ENCODE measurements around the gene DPT.
"Not testable (repeated sequence)": the region's sequence is repeated elsewhere in the genome, so short reads cannot be mapped to it uniquely, and the experiment has no call there.

DPT gene

GRCh38 chr1:168728473-168729404, at the start of gene DPT:
Gene DPT (minus strand): TSS chr1:168729206. CDS start chr1:168729174, 32 bp downstream.
- H3K9me3 ChIP-seq (ENCODE audit: control insufficient read depth, low read depth, low read length), result no peaks in the 10 kb centered on the region
- H3K9ac ChIP-seq (ENCODE audit: low read length), result no peak within 1 kb of the TSS
- H3K36me3 ChIP-seq (ENCODE audit: control insufficient read depth, low read depth, low read length), result no peaks in the 10 kb centered on the region
- H3K27ac ChIP-seq (ENCODE audit: low read length), result no peak within 1 kb of the TSS
- H3K4me3 ChIP-seq (ENCODE audit: low read length), result no peak within 1 kb of the TSS
- no peaks in the 10 kb centered on the region for H3K4me1 ChIP-seq (ENCODE audit: control insufficient read depth, low read depth, low read length)
- no peaks in the 10 kb centered on the region for H3K27me3 ChIP-seq (ENCODE audit: control insufficient read depth, insufficient read depth, low read length)

DNA sequence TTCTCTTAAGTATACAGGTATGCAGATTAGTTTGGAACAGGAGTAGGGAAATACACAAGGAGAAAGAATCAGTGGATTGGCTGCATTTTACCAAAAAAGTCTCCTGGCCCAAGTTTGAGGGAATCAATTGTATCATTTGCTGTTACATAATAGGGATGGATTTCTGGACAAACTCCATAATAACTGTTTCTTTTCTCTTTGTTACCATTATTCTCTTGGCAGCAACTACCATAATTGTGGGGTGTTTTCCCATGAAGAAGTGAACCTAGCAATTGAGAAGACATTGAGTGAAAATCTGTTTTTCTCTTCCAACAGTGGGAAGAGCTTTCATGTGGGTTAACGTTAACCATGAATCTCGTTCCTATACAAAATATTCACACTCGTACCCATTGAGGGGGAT, 46.4 kb upstream of the DPT start:
- H3K4me1 ChIP-seq (ENCODE audit: control insufficient read depth, low read depth, low read length), result no peaks in the 10 kb centered on the region
- H3K27me3 ChIP-seq (ENCODE audit: control insufficient read depth, insufficient read depth, low read length), result no peaks in the 10 kb centered on the region
- no peak overlapping the region for H3K4me3 ChIP-seq (ENCODE audit: low read length)
- H3K27ac ChIP-seq (ENCODE audit: low read length), result no peak overlapping the region
- no peaks in the 10 kb centered on the region for H3K9me3 ChIP-seq (ENCODE audit: control insufficient read depth, low read depth, low read length)
- no peaks in the 10 kb centered on the region for H3K36me3 ChIP-seq (ENCODE audit: control insufficient read depth, low read depth, low read length)
- no peak overlapping the region for H3K9ac ChIP-seq (ENCODE audit: low read length)

- H3K27me3 ChIP-seq (ENCODE audit: control insufficient read depth, insufficient read depth, low read length), result no peaks in the 10 kb centered on the region
- H3K9ac ChIP-seq (ENCODE audit: low read length), result no peak overlapping the region
- no peaks in the 10 kb centered on the region for H3K9me3 ChIP-seq (ENCODE audit: control insufficient read depth, low read depth, low read length)
- H3K27ac ChIP-seq (ENCODE audit: low read length), result no peak overlapping the region
- no peaks in the 10 kb centered on the region for H3K36me3 ChIP-seq (ENCODE audit: control insufficient read depth, low read depth, low read length)
- no peaks in the 10 kb centered on the region for H3K4me1 ChIP-seq (ENCODE audit: control insufficient read depth, low read depth, low read length)
- H3K4me3 ChIP-seq (ENCODE audit: low read length), result no peak overlapping the region
These were observed 45.2 kb upstream of the DPT start for GRCh38 chr1:168774241-168774640.

DNA sequence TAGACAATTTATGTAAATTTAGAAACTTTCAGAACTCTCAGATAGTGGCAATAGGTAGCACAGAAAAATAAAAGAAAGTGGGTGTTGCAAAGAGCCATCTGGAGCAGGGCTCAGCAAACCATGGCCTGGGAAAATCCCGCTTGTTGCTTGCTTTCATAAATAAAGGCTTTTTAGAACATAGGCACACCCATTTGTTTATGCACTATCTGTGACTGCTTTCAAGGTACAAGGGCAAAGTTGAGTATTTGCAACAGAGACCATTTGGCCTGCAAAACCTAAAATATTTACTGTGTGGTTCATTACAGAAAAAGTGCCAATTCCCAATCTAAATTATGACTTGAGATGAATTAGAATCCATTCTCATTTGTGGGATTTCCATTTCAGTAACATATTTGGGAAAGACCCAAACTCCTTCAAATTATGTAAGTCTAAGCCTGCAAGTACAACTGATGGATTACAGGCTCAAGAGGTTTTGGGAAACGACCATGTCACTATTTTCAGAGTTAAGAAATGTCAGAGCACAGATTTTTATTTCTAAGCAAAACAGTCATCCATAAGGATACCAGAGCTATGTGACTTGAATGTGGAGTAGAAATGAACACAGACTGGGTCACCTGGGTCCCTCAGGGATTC, 43.5 kb upstream of the DPT start:
- Histone ChIP-seq H3K36me3 (ENCODE audit: control insufficient read depth, low read depth, low read length) (no peaks in the 10 kb centered on the region), H3K27ac (ENCODE audit: low read length) (no peak overlapping the region), H3K9ac (ENCODE audit: low read length) (no peak overlapping the region), H3K27me3 (ENCODE audit: control insufficient read depth, insufficient read depth, low read length) (no peaks in the 10 kb centered on the region), H3K4me1 (ENCODE audit: control insufficient read depth, low read depth, low read length) (no peaks in the 10 kb centered on the region), H3K9me3 (ENCODE audit: control insufficient read depth, low read depth, low read length) (no peaks in the 10 kb centered on the region), H3K4me3 (ENCODE audit: low read length) (no peak overlapping the region)

DNA sequence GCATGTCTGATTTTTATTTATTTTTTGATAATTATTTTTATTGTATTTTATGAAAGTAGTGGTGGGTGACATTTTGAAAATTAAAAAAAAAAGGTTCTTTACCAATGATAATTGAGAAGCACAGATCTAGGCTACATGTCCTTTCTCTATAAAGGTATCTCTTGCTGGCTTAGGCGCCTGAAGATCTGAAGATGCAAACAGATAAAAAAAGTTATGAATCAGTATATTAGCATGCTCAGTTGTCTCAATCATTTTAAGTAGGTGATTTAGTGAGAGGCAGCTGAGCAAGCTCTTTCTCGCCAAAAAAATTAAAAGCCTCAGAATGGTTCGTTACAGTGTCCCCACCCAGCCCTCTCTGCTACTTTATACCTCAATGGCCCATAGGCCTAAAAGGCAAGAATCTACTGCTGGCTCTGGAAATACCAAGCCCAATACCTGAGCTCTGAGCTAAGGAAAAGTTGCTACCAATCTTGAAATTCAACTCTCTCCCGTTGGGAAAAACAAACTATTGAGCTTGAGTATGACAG, 42.2 kb upstream of the DPT start:
- Histone ChIP-seq H3K27ac (ENCODE audit: low read length) (no peak overlapping the region), H3K27me3 (ENCODE audit: control insufficient read depth, insufficient read depth, low read length) (no peaks in the 10 kb centered on the region), H3K36me3 (ENCODE audit: control insufficient read depth, low read depth, low read length) (no peaks in the 10 kb centered on the region), H3K4me3 (ENCODE audit: low read length) (no peak overlapping the region), H3K4me1 (ENCODE audit: control insufficient read depth, low read depth, low read length) (no peaks in the 10 kb centered on the region), H3K9me3 (ENCODE audit: control insufficient read depth, low read depth, low read length) (no peaks in the 10 kb centered on the region), H3K9ac (ENCODE audit: low read length) (no peak overlapping the region)

GRCh38 chr1:168769893-168770292, 40.9 kb upstream of the DPT start:
- H3K36me3 ChIP-seq (ENCODE audit: control insufficient read depth, low read depth, low read length); H3K27ac ChIP-seq (ENCODE audit: low read length); H3K4me1 ChIP-seq (ENCODE audit: control insufficient read depth, low read depth, low read length); H3K4me3 ChIP-seq (ENCODE audit: low read length); H3K9me3 ChIP-seq (ENCODE audit: control insufficient read depth, low read depth, low read length); H3K27me3 ChIP-seq (ENCODE audit: control insufficient read depth, insufficient read depth, low read length); H3K9ac ChIP-seq (ENCODE audit: low read length): not testable (repeated sequence)

- no peak overlapping the region for H3K27ac ChIP-seq (ENCODE audit: low read length)
- H3K9me3 ChIP-seq (ENCODE audit: control insufficient read depth, low read depth, low read length), result no peaks in the 10 kb centered on the region
- H3K9ac ChIP-seq (ENCODE audit: low read length), result no peak overlapping the region
- H3K27me3 ChIP-seq (ENCODE audit: control insufficient read depth, insufficient read depth, low read length), result no peaks in the 10 kb centered on the region
- no peaks in the 10 kb centered on the region for H3K36me3 ChIP-seq (ENCODE audit: control insufficient read depth, low read depth, low read length)
- H3K4me1 ChIP-seq (ENCODE audit: control insufficient read depth, low read depth, low read length), result no peaks in the 10 kb centered on the region
- no peak overlapping the region for H3K4me3 ChIP-seq (ENCODE audit: low read length)
These were observed 39.0 kb upstream of the DPT start for GRCh38 chr1:168767894-168768584.

- Histone ChIP-seq H3K36me3 (ENCODE audit: control insufficient read depth, low read depth, low read length) (no peaks in the 10 kb centered on the region), H3K9ac (ENCODE audit: low read length) (no peak overlapping the region), H3K4me3 (ENCODE audit: low read length) (no peak overlapping the region), H3K27ac (ENCODE audit: low read length) (no peak overlapping the region), H3K27me3 (ENCODE audit: control insufficient read depth, insufficient read depth, low read length) (no peaks in the 10 kb centered on the region), H3K4me1 (ENCODE audit: control insufficient read depth, low read depth, low read length) (no peaks in the 10 kb centered on the region), H3K9me3 (ENCODE audit: control insufficient read depth, low read depth, low read length) (no peaks in the 10 kb centered on the region)
These were observed 37.6 kb upstream of the DPT start for GRCh38 chr1:168766568-168766967.

GRCh38 chr1:168763031-168763430, 34.0 kb upstream of the DPT start:
- Histone ChIP-seq H3K9me3 (ENCODE audit: control insufficient read depth, low read depth, low read length) (no peaks in the 10 kb centered on the region), H3K4me3 (ENCODE audit: low read length) (no peak overlapping the region), H3K36me3 (ENCODE audit: control insufficient read depth, low read depth, low read length) (no peaks in the 10 kb centered on the region), H3K9ac (ENCODE audit: low read length) (no peak overlapping the region), H3K4me1 (ENCODE audit: control insufficient read depth, low read depth, low read length) (no peaks in the 10 kb centered on the region), H3K27ac (ENCODE audit: low read length) (no peak overlapping the region), H3K27me3 (ENCODE audit: control insufficient read depth, insufficient read depth, low read length) (no peaks in the 10 kb centered on the region)

GRCh38 chr1:168762473-168762872, 33.5 kb upstream of the DPT start:
- Histone ChIP-seq H3K27ac (ENCODE audit: low read length) (no peak overlapping the region), H3K27me3 (ENCODE audit: control insufficient read depth, insufficient read depth, low read length) (no peaks in the 10 kb centered on the region), H3K4me3 (ENCODE audit: low read length) (no peak overlapping the region), H3K9ac (ENCODE audit: low read length) (no peak overlapping the region), H3K36me3 (ENCODE audit: control insufficient read depth, low read depth, low read length) (no peaks in the 10 kb centered on the region), H3K9me3 (ENCODE audit: control insufficient read depth, low read depth, low read length) (no peaks in the 10 kb centered on the region), H3K4me1 (ENCODE audit: control insufficient read depth, low read depth, low read length) (no peaks in the 10 kb centered on the region)

- Histone ChIP-seq H3K27ac (ENCODE audit: low read length) (no peak overlapping the region), H3K9ac (ENCODE audit: low read length) (no peak overlapping the region), H3K36me3 (ENCODE audit: control insufficient read depth, low read depth, low read length) (no peaks in the 10 kb centered on the region), H3K4me3 (ENCODE audit: low read length) (no peak overlapping the region), H3K9me3 (ENCODE audit: control insufficient read depth, low read depth, low read length) (no peaks in the 10 kb centered on the region), H3K4me1 (ENCODE audit: control insufficient read depth, low read depth, low read length) (no peaks in the 10 kb centered on the region), H3K27me3 (ENCODE audit: control insufficient read depth, insufficient read depth, low read length) (no peaks in the 10 kb centered on the region)
These were observed 31.8 kb upstream of the DPT start for GRCh38 chr1:168760781-168761180.
